ENCODE results near the gene NOS1AP.

Gene NOS1AP

DNA sequence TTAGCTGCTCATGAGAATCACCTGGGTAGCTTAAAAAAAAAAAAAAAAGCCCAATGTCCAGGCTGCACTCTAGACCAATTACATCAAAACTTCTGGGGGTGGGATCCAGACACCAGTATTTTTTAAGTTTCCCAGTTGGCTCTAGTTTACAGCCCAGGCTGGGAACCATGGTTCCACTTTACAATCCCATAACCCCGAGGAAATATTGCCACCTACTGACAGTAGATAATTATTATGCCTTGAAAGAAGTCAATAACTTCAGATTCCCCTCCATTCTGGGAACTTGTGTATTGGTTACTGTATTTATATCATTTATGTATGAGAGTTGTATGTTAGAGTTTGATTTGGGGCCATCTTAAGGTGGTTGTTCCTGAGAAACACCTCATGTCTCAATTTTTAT, 207.0 kb downstream of the NOS1AP start:
- TF ChIP-seq GATA3 (IDR thresholded peaks at IDR 0.05; ENCODE audit: low read depth, low read length) (no peak), GATA2 (IDR thresholded peaks at IDR 0.05; ENCODE audit: low read depth, low read length) (no peak)

- TF ChIP-seq GATA3 (IDR thresholded peaks at IDR 0.05; ENCODE audit: low read depth, low read length) (no peak), GATA2 (IDR thresholded peaks at IDR 0.05; ENCODE audit: low read depth, low read length) (no peak)
These were observed 209.6 kb downstream of the NOS1AP start for GRCh38 chr1:162279136-162279498.

DNA sequence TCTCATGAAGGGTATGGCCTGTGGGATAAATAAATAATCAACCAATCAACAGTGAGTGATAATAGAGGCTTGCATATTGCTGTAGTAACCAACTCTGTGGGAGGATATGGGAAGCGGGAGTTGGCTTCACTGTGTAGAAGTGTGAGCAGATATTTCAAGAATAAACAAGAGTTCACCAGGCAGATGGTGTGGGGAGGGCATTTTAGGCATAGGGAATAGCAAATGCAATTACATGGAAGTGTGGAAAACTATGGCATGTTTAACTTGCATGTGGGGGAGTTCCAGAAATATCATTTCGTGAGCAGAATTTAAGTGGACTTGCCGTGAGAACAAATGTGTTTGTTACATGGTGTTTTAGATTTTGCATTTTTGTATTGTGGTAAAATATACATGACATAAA, 211.9 kb downstream of the NOS1AP start:
- no peak for TF ChIP-seq GATA3 (IDR thresholded peaks at IDR 0.05; ENCODE audit: low read depth, low read length)
- no peak for TF ChIP-seq GATA2 (IDR thresholded peaks at IDR 0.05; ENCODE audit: low read depth, low read length)

- TF ChIP-seq GATA3 (IDR thresholded peaks at IDR 0.05; ENCODE audit: low read depth, low read length) (no peak), GATA2 (IDR thresholded peaks at IDR 0.05; ENCODE audit: low read depth, low read length) (no peak)
These were observed 214.2 kb downstream of the NOS1AP start for GRCh38 chr1:162283657-162284056.

DNA sequence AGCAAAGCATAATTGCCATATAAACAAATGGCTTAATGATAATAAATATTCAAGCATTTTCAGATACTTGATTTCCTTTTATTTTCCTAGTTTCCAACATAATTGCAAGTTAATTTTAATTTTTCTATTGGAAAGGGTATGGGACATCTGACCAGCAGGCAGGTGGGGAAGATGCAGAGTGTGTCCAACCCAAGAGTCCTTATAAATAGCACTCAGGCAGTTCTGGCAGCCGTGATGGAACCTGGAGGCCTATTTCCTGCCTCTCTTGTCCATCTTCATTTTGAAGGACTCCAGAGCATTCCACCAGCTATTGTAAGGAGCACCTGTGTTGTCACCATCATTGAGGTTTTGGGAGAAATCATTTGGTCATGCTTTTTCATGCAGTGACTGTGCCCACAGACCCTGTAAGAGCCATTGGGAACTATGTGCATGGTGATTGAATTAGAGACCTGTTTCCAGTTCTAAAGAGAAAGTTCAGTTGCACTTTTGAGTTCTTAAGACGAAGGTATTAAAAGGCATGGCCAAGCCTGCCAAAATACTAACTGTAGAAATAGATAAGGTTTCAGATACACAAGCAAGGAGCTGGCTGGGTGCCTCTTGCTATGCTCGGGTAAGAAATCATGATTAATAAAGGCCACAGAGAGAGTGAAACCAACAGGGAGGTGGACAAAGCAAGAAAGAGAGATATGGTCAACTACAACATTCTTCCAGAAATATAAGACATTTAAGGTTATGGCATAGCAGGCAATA, 214.9 kb downstream of the NOS1AP start:
- no peak for TF ChIP-seq GATA3 (IDR thresholded peaks at IDR 0.05; ENCODE audit: low read depth, low read length)
- TF ChIP-seq GATA2 (IDR thresholded peaks at IDR 0.05; ENCODE audit: low read depth, low read length), result no peak

- no peak for TF ChIP-seq GATA3 (IDR thresholded peaks at IDR 0.05; ENCODE audit: low read depth, low read length)
These were observed 215.7 kb downstream of the NOS1AP start for GRCh38 chr1:162285149-162285561.

GRCh38 chr1:162291000-162291399, 221.5 kb downstream of the NOS1AP start:
- TF ChIP-seq GATA3 (IDR thresholded peaks at IDR 0.05; ENCODE audit: low read depth, low read length) (no peak), GATA2 (IDR thresholded peaks at IDR 0.05; ENCODE audit: low read depth, low read length) (no peak)

DNA sequence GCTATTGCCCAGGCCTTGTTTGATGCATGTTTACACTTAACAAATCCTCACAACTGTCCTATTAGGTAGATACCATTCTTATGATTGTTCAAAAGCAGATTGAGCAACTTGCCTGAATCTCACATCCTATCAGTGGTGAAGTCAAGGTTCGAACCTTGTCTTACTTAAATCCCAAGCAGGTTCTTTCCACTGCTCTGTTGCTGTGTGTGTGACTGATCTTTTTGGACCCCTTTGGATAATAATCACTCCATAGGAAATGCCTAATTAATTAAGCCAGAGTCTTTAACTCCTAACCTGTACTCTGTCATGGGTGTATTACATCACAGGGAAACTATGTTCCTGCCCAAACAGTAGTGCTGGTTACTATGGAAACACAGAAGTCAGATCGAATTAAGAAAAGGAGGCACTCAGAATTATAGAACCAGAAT, 222.9 kb downstream of the NOS1AP start:
- no peak for TF ChIP-seq GATA2 (IDR thresholded peaks at IDR 0.05; ENCODE audit: low read depth, low read length)

DNA sequence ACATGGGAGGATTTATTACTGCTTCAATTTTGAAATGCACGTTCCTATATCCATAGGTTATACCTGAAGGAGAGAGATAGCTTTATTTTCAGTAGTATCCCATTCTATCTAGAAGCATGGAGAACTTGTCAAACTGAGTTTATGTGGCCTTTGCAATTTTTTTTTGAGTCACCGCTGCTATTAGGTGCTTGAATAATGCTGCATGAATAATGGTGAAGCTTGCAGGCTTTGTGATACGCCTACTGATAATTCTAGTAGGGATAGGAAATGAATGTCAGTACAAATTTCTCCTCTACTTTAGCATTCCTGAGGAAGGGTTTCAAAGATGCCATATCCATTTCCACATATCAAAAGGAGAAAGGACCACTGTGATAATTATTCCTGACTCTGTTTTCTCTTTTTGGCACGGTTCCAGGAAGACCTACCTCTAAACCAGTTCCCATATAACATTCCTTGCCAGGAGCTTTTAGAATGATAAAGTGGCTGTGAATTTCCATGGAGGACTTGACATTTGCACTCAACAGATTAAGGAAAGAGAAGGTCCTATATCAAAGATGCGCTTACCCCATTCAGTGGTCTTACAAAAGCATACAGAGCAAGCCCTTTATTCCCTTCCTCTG, 223.7 kb downstream of the NOS1AP start:
- TF ChIP-seq GATA2 (IDR thresholded peaks at IDR 0.05; ENCODE audit: low read depth, low read length), result no peak
- TF ChIP-seq GATA3 (IDR thresholded peaks at IDR 0.05; ENCODE audit: low read depth, low read length), result no peak

DNA sequence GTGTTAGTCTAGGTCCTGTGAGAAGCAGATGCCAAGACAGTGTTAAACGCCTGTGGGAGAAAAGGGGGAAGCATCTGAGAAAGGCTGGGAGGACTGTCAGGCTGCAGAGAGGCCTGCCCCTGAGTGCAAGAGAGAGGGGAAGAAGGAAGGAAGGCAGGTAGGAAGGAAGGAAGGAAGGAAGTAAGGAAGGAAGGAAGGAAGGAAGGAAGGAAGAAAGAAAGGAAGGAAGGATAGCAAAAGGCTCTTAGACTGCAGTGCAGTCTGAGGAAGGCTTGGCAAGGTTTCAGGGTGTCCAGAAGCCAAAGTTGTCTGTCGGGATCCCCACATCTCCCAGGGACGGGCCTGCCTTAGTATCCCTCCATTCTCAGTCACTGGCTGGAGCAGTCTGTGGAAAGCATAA, 224.5 kb downstream of the NOS1AP start:
- no peak for TF ChIP-seq GATA2 (IDR thresholded peaks at IDR 0.05; ENCODE audit: low read depth, low read length)
- TF ChIP-seq GATA3 (IDR thresholded peaks at IDR 0.05; ENCODE audit: low read depth, low read length), result no peak

DNA sequence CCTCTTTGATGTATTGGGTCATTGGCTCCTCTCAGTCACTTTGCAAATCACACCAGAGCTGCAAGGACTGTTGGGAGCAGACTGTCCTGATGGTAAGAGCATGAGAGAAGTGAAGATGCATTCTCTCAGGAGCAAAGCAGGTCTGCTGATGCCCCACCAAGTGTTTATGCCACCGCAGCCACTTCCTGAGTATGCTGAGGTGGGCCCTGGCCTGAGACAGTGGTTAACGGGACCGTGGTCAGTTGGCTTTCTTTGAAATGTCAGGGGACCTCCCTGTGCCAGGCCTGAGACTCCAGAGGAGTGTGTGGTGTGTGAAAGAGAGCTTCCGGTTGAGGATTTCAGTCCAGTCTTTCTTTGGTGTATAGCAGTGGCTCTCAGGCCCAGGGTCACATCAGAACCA, 227.7 kb downstream of the NOS1AP start:
- TF ChIP-seq GATA3 (IDR thresholded peaks at IDR 0.05; ENCODE audit: low read depth, low read length) (no peak), GATA2 (IDR thresholded peaks at IDR 0.05; ENCODE audit: low read depth, low read length) (no peak)

GRCh38 chr1:162298266-162298665, 228.8 kb downstream of the NOS1AP start:
- TF ChIP-seq GATA2 (IDR thresholded peaks at IDR 0.05; ENCODE audit: low read depth, low read length), result no peak
- no peak for TF ChIP-seq GATA3 (IDR thresholded peaks at IDR 0.05; ENCODE audit: low read depth, low read length)

DNA sequence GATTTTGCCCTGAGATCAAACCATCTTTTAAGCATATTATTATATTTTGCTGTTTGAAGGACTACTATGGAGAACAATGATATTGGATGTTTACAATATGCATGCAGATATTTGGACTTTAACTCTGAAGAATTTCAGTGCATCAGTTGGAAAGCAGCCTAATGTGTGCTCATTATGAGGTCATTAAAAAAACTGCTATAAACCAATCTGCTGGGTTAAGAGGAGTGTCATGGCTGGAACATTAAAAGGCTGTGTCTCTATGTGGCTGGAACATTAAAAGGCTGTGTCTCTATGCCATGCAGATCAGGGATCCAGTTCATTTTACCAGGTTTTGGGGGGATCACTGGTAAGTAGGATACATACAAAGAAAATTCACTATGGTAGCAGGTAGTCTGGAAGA, 229.5 kb downstream of the NOS1AP start:
- TF ChIP-seq GATA3 (IDR thresholded peaks at IDR 0.05; ENCODE audit: low read depth, low read length) (no peak), GATA2 (IDR thresholded peaks at IDR 0.05; ENCODE audit: low read depth, low read length) (no peak)

DNA sequence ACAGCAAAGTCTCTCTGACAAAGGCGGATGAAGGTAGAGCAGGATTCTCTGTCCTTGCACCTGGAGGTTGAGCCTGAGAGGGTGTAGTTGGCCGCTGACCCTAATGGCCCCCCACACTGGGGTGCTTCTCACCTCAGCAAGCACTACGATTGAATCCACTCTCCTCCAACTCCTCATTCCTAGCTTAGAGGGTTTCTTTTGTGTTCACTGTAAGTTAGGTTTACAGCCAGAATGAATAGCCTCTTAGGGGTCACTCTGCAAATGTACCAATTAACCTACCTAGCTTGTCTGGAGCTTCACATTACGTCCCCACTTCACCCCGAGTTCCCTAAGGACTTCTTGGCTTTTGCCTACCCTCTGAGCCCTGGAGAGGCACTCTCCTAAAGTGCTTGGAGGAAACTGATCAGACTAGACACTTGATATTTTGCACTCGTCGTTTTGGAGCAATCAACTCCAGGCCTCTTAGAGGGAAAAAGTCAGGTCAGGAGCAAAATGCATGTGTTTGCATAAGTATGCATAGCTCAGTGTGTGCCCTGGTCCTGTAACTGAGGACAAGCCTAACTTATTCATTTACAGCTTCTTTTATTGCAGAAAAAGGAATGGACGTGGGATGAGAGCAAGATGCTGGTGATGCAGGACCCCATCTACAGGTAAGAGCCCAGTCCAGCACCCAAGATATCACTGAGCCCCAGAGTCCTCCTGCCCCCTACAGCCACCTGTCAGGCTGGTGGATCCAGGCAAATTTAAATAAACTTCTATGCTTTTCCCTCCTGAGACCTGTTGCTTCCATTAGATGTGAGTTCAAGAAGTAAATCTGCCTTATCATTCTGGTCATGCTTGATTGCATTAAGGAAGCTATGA, 230.8 kb downstream of the NOS1AP start:
- no peak for TF ChIP-seq GATA3 (IDR thresholded peaks at IDR 0.05; ENCODE audit: low read depth, low read length)
- no peak for TF ChIP-seq GATA2 (IDR thresholded peaks at IDR 0.05; ENCODE audit: low read depth, low read length)

GRCh38 chr1:162301696-162302095, 232.2 kb downstream of the NOS1AP start:
- TF ChIP-seq GATA2 (IDR thresholded peaks at IDR 0.05; ENCODE audit: low read depth, low read length) (no peak), GATA3 (IDR thresholded peaks at IDR 0.05; ENCODE audit: low read depth, low read length) (no peak)
